A549 treated with GW870086 at 1 μM for 4 hours (cell line): ENCODE data around the gene REELD1. TPM values are rescaled to one million over a fixed set of nuclear protein-coding genes. Genes with fewer than 3 reads are reported as not detected.

Experiments
- total RNA-seq: library from RNA; stranded (reverse); fragments of 200-300 nt; extraction: Qiagen RNA extraction; gene quantifications from 5 replicates; pipeline ENCODE4 v1.2.3, GENCODE V29; 2022; ENCODE audit warnings: low read depth

Gene REELD1
- not detected in 5 replicates for total RNA-seq

DNA sequence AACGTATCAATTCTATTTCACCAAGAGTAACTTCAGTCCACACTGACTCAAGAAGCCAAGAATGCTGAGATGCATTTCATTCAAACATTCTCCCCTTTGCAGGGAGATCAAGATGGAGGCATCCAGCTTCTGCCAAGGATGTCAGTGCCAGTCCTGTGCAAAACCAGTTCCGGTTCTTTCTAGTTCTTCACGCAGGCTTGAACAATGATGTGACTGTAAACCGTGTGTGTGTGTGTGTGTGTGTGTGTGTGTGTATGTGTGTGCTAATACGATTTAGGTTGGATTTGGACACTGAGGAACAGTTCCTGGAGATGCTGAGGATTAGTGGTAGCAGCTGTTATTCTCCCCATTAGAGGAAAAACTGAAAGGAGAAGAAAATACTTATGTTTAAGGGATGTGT is at the start of gene REELD1:
Gene REELD1 (plus strand): TSS at position 301 of the 400 bp plus-strand sequence. CDS start 2,415 bp downstream, outside the sequence.

DNA sequence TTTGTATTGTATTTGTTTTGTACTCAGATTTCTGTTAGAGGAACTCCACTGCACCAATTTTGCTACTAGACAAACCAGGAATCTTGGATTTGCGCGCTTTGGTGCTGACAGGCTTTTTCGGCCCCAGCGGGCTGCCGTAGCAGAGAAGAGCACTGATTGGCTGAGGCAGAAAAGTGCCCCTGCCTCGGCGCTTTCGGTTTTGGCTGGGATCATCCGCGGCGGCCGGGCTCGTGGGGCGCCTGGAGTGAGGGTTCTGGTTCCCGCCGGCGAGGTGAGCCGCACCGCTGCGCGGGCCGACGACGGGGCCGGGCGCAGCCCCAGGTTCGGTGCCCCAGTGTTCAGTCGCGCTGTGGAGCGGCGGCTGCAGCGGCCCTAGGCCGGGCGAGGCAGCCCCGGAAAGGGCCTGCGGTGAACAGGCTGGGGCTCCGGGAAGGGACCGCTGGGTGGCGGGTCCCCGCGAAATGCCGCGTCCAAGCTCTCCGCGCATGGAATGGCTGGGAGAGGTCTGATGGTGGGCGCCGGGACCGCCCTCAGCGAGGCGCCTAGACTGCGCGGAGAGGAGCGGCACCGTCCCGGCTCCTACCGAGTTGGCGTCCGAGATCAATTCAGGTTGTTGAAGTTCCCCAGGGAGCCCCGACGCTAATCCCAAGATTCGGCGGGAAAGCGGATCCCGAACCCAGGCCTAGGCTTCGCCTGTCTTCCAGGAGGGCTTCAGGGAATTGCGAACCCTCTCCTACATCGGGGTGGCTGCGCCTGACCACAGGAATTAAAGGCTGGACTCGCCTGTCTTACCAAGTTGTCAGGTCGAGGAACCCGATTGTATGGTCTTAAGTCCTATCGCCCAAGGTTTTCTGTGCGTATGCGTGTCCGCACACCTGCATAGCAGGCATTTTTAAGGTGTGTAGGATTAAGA is 38.5 kb upstream of the REELD1 start, which contains the start of gene LSM6:
Gene LSM6 (plus strand): TSS at position 178 of the 913 bp plus-strand sequence. CDS start 7,204 bp downstream, outside the sequence.

Other genes with a start within 250 kb of the REELD1 start
- 27.8 to 44.1 TPM (median 32.5 TPM) in 5 replicates for gene LSM6, start 38.8 kb upstream of the REELD1 start, total RNA-seq